ENCODE data around the gene LAP3.

DNA sequence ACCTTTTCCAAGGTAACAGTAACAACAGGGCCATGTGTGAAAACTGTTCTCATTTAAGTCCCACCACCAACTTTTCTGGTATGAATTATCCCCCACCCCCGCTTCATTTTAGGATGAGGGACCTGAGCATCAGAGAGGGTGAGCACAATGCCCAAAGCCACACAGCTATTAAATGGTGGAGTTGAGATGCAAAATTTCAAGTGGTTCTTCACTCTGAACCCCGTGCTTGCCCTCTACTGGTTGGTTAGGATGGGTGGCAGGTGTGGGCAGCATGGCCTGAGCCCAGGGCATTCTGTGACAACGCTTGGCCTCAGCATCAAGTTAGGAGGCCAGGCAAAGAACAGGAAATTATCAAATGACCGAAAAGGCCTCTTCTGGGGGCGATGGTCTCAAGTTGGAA is 70.9 kb downstream of the LAP3 start:
- TF ChIP-seq GATA3 (IDR thresholded peaks at IDR 0.05; ENCODE audit: low read depth, low read length) (no peak), GATA2 (IDR thresholded peaks at IDR 0.05; ENCODE audit: low read depth, low read length) (no peak)
